NB4 (cell line): ENCODE results near the gene HECTD4.

Experiments used
- CTCF ChIP-seq: IDR thresholded peaks from one replicate; pipeline ENCODE4 v1.5.1; 2012; ENCODE audit warnings: low read depth, low read length
- MAX ChIP-seq: IDR thresholded peaks from 2 replicates; pipeline ENCODE4 v1.6.1; 2011; ENCODE audit warnings: low read depth, low read length
- POLR2A ChIP-seq: IDR thresholded peaks from 2 replicates; pipeline ENCODE4 v1.6.1; 2011; ENCODE audit warnings: mild to moderate bottlenecking; ENCODE audit not compliant: insufficient read length; ENCODE audit errors: extremely low read depth

DNA sequence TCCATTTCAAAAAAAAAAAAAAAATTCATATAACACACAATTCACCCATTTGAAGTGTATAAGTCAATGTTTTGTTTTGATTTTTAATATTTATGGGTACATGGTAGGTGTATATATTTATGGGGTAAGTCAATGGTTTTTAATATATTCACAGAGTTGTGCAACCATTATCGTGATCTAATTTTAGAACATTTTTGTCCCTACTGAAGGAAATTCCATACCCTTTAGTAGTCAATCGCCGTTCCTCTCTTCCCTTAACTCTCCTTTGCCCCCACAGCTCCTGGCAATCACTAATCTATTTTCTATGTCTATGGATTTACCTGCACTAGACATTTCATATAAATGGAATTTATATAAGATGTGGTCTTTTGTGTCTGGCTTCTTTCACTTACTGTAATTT is 164.1 kb downstream of the HECTD4 start:
- no peak for TF ChIP-seq CTCF
- no peak for TF ChIP-seq POLR2A
- no peak for TF ChIP-seq MAX
